CD1c-positive myeloid dendritic cell (primary cell): ENCODE results near the gene CFAP69.
"Not testable (repeated sequence)": the region's sequence is repeated elsewhere in the genome, so short reads cannot be mapped to it uniquely, and the experiment has no call there.

Experiments
- DNase-seq: peaks from one replicate; pipeline ENCODE4 v3.0.0-alpha.2; 2016; ENCODE audit errors: extremely low spot score

Gene CFAP69

DNA sequence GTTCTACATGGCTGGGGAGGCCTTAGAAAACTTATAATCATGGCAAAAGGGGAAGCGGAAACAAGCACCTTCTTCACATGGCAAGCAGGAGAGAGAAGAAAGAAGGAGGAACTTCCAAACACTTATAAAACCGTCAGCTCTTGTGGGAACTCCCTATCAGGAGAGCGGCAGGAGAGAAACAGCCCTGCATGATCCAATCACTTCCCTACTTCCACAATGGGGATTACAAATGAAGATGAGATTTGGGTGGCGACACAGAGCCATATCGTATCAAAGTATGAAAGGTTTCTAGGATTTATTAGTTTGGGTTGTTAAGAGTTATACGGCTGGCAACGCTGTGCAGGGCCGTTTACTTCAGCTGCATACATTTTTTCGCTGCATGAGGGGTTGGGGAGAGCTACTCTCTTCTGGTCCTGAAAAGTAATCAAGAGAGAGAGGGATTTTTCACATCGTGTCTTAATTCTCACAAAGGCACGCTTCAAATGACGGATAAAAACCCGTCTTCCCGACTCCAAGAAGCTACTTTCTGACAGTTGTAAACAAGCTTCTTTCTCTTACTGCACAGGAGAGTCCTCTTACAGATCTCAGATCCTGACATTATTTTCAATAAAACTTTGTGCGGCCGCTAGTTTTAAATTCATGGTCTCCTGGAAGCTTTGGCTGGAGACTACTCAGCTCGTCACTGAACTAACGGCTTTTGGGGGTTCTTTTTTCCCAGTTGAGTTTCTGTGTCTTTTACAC is 100.8 kb downstream of the CFAP69 start:
- peak; percentile 61 for DNase-seq

DNA sequence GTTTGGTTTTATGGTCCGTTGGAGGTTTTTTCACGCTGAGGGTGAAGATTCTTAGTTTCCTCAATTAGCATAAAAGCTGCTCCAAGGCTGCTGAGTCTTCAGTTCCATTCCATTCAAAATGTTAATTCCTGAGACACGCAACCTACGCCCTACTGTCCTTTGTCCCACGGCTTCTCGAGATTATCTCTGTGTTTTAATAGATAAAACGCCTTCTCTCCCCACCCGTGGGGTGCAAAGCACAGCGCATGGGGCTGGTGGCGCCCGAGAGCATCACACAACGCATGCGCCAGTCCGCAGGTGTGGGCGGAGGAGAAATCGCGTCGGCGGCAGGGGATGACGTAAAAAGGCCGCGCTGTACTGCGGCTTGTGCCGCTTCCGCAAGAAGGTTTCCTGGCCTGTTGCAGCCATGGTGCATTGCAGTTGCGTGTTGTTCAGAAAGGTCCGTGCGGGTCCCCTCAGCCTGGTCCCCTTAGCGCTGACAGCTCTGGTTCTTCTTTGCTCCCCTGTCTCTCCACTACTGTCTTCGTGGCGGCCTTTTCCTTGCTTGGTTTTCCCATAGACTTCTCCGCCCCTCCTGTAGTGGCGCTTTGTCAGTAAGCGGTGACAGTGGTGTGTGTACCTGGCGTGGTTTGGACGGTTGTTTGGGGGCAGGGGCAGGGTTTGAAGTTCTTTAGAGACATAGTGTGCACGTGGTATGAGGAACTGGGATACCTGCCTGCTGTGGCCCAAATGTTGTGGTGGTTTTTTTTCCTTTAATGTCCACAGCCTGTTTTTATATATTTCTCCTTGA is 101.6 kb downstream of the CFAP69 start, which contains the start of gene GTPBP10:
GTPBP10 (plus strand) TSS at position 381 of the 790 bp plus-strand sequence; CDS start at position 407, 26 bp downstream.
- DNase-seq: peak; percentile 99

DNA sequence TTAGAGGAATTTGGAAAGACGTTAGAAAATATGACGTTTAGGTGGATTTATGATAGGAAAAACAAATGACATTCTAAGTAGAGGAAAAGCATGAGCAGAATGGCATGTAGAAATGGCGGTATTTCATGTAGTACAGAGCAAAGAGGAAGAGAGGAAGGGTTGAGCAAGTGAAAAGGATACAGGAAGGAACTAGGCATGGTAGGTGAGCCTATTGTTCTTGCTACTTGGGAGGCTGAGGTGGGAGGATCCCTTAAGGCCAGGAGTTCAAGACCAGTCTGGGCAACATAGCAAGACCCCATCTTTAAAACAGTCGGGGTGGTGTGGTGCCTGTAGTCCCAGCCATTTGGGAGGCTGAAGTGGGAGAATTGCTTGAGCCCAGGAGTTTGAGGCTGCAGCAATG is 102.8 kb downstream of the CFAP69 start:
- peak; percentile 9 for DNase-seq

DNA sequence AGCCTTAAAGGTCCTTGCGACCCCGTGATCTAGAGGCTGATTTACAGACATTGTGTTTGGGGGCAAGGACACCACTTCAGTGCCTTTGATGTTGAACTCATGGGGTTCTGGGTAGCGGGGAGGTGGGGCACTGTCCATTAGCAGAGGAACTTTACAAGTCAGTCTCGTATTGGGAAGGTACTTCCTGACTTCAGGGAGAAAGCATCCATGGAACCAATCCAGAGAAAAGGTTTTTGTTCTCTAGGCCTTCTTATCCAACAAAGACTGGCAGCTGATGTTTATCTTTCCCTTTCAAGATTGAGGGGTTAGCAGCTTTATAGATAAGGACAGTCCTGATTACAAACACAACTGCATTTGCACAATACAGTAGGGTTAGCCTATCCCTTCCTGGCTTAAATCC is 104.3 kb downstream of the CFAP69 start:
- DNase-seq: no peak

DNA sequence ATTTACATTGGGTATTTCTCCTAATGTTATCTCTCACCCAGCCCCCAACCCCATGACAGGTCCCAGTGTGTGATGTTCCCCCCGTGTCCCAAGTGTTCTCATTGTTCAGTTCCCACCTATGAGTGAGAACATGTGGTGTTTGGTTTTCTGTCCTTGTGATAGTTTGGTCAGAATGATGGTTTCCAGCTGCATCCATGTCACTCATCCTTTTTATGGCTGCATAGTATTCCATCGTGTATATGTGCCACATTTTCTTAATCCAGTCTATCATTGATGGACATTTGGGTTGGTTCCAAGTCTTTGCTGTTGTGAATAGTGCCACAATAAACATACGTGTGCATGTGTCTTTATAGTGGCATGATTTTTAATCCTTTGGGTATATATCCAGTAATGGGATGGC is 105.1 kb downstream of the CFAP69 start:
- not testable (repeated sequence) for DNase-seq

DNA sequence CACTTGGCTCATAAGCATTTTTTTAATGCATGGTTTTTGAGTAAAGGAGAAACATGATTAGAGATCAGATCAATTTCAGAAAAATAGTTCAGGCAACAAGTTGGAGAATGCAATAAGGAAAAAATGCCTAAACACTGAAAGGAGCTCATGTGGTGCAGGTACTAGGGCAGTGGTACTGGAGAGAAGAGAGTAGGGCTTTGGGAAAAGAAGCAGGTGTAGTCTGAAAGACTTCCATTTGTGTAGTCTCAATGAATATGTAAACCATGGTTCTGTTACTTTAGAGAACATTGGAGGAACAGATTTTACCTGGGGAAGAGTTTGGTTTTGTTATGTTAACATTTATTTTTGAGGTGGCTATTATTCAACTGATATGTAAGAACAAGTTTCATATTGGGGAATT is 107.0 kb downstream of the CFAP69 start:
- DNase-seq: no peak
